GM12874 (cell line): ENCODE measurements around the gene CCNY.

ENCODE experiments used
- CTCF ChIP-seq: IDR thresholded peaks from 2 replicates; pipeline ENCODE4 v1.5.1; 2011; ENCODE audit warnings: low read depth, mild to moderate bottlenecking, control low read depth, low read length, moderate library complexity; ENCODE audit not compliant: insufficient read depth

CCNY gene

GRCh38 chr10:35570397-35570796 is 234.1 kb downstream of the CCNY start:
- no peak for TF ChIP-seq CTCF

- TF ChIP-seq CTCF: no peak
Measured at GRCh38 chr10:35572583-35572982, 236.3 kb downstream of the CCNY start.

GRCh38 chr10:35573796-35574195 is 237.5 kb downstream of the CCNY start:
- TF ChIP-seq CTCF: no peak

GRCh38 chr10:35574924-35575352 is 238.6 kb downstream of the CCNY start:
- peak; percentile 8; the same call in 1 of the 2 replicates for TF ChIP-seq CTCF

GRCh38 chr10:35575640-35576039 is 239.3 kb downstream of the CCNY start:
- TF ChIP-seq CTCF: no peak

GRCh38 chr10:35576730-35577129 is 240.4 kb downstream of the CCNY start:
- TF ChIP-seq CTCF: no peak

- no peak for TF ChIP-seq CTCF
Measured at GRCh38 chr10:35577926-35578617, 241.8 kb downstream of the CCNY start.
